ENCODE measurements around the gene DUSP7.

GRCh38 chr3:52007291-52007690, 49.1 kb downstream of the DUSP7 start:
- no peak for TF ChIP-seq CTCF (IDR thresholded peaks at IDR 0.05; ENCODE audit: insufficient read depth, low read depth, low read length)
- TF ChIP-seq EZH2 (IDR thresholded peaks at IDR 0.05; ENCODE audit: insufficient read depth, low read length): no peak
